Stimulated activated CD8-positive, alpha-beta memory T cell treated with anti-CD3 and anti-CD28 coated beads, Interleukin-7, amount 100 ng/mL, for 4 hours (primary cell): ENCODE results near the gene CDK17.
"Not testable (repeated sequence)": the region's sequence is repeated elsewhere in the genome, so short reads cannot be mapped to it uniquely, and the experiment has no call there.

Experiments used
- DNase-seq, 2 donors: peaks; one replicate each; pipeline ENCODE4 v3.0.0-alpha.2; 2020; ENCODE audit warnings: low read depth in 2 of 2

Gene CDK17

DNA sequence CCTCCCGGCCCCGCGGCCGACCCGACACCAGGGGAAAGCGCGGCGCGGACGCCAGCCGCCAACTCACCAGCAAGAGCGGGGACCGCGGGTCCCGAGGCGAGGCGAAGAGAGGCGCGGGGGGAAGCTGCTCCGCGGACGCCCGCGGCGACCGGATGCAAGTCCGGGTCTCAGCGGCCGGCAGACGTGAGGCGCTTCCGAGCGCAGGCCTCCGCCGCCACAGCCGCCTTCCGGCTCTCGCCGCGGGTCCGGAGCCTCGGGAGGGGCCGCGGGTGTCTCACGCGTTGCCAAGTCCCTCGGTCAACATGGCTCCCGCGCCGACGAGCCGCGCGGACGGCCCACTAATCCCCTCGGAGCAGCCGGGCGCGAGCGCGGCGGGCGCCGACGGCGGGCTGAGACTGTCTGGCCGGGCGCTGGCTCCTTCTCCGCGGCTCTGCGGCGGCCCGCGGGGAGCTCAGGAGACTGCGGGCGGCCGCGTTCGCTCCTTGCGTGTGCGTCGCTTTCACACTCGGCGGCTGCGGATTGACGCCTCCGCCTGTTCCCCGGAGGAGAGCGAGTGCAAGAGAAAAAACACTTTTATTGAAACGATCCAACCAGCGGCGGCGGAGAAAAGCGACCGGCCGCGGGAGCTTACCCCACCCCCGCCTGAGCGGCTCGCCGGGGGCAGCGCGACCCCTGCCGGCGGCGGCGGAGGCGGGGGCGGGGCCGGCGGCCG is at the start of gene CDK17:
CDK17 (minus strand) TSS at position 521 of the 712 bp plus-strand sequence. CDS start 65,603 bp downstream, outside the sequence.
- peak; percentile 79 to 87 for DNase-seq

- no peak for DNase-seq
These were observed 48.1 kb upstream of the CDK17 start for GRCh38 chr12:96448300-96448699.

DNA sequence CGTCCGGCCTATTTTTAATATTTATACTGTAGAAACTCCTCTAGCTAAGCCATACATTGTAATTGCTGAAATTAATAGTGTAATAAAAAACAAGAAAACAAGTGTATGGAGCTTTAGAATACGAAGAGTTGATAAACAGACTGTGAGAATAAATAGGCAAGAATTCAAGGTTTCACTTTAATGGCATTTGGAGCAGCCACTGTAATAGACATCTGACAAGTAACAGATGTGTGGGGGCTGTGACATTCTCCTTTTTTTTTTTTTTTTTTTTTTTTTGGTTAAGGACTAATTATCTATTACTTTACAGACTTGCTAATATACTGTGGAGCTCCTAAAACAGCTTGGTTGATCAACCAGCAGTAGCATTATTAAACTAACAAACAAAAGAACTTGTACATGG is 47.0 kb upstream of the CDK17 start:
- DNase-seq: no peak

DNA sequence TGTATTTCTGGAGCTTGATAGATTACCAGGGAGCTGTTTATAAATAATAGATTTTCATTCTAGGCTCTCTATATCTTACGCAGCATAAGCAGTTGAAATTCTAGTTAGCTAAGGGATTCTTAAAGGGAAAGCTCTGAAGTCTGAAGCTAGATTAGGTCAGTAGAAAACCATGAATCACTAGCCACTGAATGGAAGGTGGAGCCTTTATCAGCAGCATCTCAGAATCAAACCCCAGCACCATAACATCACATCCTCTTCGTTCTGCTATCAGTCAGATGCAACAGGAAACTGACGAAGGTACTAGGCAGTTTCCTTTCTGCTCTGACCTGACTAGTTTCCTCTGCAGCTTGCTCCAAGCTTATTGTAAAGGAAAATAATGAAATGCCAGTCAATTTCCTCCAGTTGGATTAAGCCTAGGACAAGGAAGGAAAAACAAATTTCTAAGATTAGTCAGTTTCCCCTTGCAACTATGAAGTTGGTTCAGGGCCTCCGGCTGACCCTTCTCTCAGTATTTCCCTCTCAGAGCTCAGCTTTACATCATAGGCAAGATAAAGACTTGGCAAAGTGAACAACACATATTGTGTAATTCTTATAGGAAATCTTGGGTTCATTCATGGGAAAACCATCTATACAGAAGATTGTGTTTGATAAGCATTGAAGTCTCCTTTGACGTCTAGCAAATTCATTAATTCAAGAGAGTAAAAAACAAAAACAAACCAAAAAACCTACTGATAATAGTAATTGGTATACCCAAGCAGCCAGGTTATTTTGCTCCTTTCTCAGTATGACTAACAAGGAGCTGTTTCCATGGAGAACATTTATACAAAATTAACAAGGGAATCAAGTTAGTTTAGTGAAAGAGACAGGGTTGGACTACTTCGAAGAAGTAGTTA is 45.7 kb upstream of the CDK17 start:
- DNase-seq: peak; percentile 17 to 56

DNA sequence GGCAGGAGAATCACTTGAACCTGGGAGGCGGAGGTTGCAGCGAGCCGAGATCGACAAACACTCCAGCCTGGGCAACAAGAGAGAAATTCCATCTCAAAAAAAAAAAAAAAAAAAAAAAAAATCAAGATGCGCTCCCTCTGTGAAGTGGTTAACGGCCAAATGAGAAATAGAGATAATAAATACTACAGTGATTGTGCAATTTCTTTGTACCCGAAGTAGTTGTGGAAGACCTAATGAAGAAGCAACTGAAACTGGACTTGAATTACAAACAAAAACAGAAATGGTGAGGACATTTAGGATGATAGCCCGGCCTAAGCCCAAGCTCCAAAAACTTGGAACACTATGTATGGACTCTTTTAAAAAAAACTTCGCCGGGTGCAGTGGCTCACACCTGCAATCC is 44.2 kb upstream of the CDK17 start:
- DNase-seq: no peak

GRCh38 chr12:96442906-96443305 is 42.7 kb upstream of the CDK17 start:
- no peak for DNase-seq

DNA sequence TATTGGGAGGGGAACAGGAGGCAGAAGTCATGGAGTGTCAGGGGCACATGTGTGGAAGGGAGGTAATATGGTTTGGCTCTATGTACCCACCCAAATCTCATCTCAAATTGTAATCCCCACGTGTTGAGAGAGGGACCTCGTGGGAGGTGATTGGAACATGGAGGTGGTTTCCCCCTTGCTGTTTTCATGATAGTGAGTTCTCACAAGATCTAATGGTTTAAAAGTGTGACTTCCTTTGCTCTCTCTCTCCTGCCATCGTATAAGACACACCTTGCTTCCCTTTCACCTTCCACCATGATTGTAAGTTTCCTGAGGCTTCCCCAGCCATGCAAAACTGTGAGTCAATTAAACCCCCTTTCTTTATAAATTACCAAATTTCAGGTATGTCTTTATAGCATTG is 41.6 kb upstream of the CDK17 start:
- no peak for DNase-seq

- DNase-seq: no peak
These were observed 38.1 kb upstream of the CDK17 start for GRCh38 chr12:96438330-96438729.

- no peak for DNase-seq
These were observed 36.9 kb upstream of the CDK17 start for GRCh38 chr12:96437171-96437445.

DNA sequence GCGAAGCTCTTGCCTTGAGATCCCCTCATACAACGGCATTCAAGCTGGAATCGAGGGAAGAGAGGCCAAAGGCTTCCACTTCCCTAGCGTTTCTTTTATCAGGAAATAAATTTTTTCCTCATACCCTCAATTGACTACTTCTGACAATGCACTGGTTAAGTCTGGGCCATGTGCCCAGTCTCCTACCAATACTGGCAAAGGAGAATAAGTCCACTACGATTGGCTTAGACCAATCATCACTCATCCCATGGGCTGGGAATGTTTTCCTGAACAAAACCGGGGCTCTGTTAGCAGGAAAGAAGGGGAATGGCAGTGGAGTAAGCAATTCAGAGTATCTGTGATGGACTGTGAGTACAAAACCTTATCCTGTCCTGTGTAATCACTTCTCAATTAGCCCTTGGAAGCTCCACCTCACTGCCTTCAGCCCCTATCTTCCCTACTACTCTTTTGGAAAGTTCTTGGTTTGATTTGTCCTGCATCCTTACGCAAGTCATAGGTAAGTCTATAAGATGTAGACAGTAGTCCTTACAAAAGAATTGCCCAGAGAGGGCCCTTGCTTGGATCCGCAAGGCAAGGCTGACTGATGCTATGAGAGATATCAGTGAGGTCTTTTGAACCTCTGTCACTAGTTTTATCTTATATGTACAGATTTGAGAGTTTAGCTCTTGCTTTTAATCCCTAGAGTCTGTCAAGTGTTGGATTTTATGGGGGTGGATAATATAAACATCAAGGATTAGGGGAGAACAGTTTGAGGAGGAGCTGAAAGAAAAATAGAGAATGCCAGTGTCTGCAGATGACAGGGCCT is 36.3 kb upstream of the CDK17 start:
- DNase-seq: no peak

DNA sequence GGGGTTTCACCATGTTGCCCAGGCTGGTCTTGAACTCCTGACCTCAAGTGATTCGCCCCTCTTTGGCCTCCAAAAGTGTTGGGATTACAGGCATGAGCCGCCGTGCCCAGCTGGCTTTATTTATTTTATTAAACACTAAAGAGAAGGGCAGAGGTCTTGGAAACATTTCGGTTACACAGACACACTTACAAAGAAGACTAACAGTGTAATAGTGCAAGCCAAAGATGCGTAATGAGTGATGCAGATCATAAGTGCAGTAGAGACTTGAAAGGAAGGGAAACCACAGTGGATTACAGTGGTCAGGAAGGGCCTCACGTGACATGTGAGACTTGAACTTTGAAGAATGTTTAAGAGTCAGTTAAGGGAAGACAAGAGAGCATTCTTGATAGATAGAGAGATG is 33.9 kb upstream of the CDK17 start:
- DNase-seq: peak; percentile 55 to 70

DNA sequence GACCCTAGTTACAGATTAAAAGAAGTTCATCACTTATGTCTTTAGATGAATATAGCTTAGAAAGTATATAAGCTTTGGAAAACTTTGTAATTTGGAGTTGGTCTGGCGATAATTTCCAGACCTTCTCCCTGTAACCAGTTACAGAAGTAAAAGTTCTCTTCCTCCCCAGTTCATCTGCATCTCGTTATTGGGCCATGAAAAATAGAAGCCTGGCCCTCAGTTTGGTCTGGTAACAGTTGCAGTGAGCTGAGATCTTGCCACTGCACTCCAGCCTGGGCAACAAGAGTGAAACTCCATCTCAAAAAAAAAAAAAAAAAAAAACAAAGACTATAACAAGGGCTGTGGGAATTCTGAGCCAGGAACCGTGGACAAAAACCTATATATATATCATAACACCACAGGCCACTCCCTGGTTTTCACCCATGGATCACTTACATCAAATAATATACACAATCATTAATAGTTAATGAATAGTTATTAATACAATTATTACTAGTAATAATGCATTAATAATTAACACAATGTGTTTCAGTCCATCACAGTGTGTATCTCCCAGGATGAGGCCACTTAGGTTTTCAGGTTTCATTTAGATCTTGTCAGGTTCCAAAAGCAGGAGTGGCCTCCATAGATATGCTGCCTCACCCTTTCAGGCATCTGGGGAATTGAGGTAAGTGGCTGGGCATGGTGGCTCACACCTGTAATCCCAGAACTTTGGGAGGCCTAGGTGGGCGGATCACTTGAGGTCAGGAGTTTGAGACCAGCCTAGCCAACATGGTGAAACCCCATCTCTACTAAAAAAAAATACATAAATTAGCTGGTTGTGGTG is 32.5 kb upstream of the CDK17 start:
- DNase-seq: not testable (repeated sequence)

- DNase-seq: no peak
These were observed 30.8 kb upstream of the CDK17 start for GRCh38 chr12:96431067-96431466.

- DNase-seq: no peak
These were observed 27.1 kb upstream of the CDK17 start for GRCh38 chr12:96427269-96427729.

- DNase-seq: no peak
These were observed 25.7 kb upstream of the CDK17 start for GRCh38 chr12:96425951-96426350.

- no peak for DNase-seq
These were observed 25.1 kb upstream of the CDK17 start for GRCh38 chr12:96425321-96425720.

- DNase-seq: no peak
These were observed 24.4 kb upstream of the CDK17 start for GRCh38 chr12:96424601-96425000.

GRCh38 chr12:96422192-96422591 is 22.0 kb upstream of the CDK17 start:
- DNase-seq: no peak

DNA sequence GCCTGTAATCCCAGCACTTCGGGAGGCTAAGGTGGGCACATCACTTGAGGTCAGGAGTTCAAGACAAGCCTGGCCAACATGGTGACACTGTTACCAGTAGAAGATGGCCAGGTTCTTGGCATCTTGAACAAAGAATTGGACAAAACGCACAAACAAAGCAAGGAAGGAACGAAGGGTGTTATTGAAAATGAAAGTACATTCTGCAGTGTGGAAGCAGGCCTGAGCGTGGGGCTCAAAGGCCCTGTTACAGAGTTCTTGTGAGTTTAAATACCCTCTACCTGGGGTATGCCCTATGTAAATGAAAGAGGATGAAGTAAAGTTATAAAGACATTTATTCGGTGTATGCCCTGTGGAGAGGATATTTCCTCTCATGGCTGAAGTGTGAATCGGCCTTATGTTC is 20.8 kb upstream of the CDK17 start:
- DNase-seq: no peak

GRCh38 chr12:96420277-96420835 is 20.1 kb upstream of the CDK17 start:
- no peak for DNase-seq
